Natural killer cell (primary cell): ENCODE measurements around the gene ACTN4. TPM values are rescaled to one million over a fixed set of nuclear protein-coding genes. Genes with fewer than 3 reads are reported as not detected.

Experiments used
- ATAC-seq, 3 donors: fragments of 150-1000 bp in 2 of 3; fragments of 200-7000 bp in 1 of 3; cut with Tn5 transposase; 1 replicate in 1 of 3; 2 replicates in 2 of 3; pipeline ENCODE4 v1.10.0; 2021; ENCODE audit warnings: mild to moderate bottlenecking in 2 of 3, moderate library complexity in 2 of 3
- DNase-seq, 2 donors: peaks; one replicate each; pipeline versions ENCODE4 v3.0.0 to v3.0.0-alpha.2; 2013 to 2021; ENCODE audit warnings: mixed read lengths in 1 of 2
- H3K27ac ChIP-seq: one replicate; pipeline ENCODE4 v1.5.1; 2013; ENCODE audit warnings: mild to moderate bottlenecking, low read length
- H3K27me3 ChIP-seq: one replicate; pipeline ENCODE4 v1.6.1; 2013; ENCODE audit warnings: low read length; ENCODE audit not compliant: control insufficient read depth, insufficient read depth
- H3K36me3 ChIP-seq: one replicate; pipeline ENCODE4 v1.6.1; 2013; ENCODE audit warnings: low read length; ENCODE audit not compliant: control insufficient read depth, insufficient read depth
- H3K4me1 ChIP-seq: one replicate; pipeline ENCODE4 v1.6.1; 2013; ENCODE audit warnings: low read length; ENCODE audit not compliant: control insufficient read depth, insufficient read depth
- H3K4me3 ChIP-seq: one replicate; pipeline ENCODE4 v1.5.1; 2013; ENCODE audit warnings: low read length
- H3K9me3 ChIP-seq: one replicate; pipeline ENCODE4 v1.6.1; 2013; ENCODE audit warnings: low read length; ENCODE audit not compliant: control insufficient read depth, insufficient read depth
- H3K27ac Mint-ChIP-seq, 2 donors: one replicate each; pipeline ENCODE4 v1.8.0; 2022; ENCODE audit warnings: mild to moderate bottlenecking in 2 of 2, mixed read lengths in 2 of 2, moderate library complexity in 1 of 2
- H3K27me3 Mint-ChIP-seq, 2 donors: one replicate each; pipeline ENCODE4 v1.8.0; 2022; ENCODE audit warnings: low read depth in 2 of 2, mixed read lengths in 2 of 2
- H3K36me3 Mint-ChIP-seq: one replicate; pipeline ENCODE4 v1.8.0; 2022; ENCODE audit warnings: mixed read lengths
- H3K4me1 Mint-ChIP-seq, 2 donors: one replicate each; pipeline ENCODE4 v1.8.0; 2022; ENCODE audit warnings: mixed read lengths in 2 of 2
- H3K4me3 Mint-ChIP-seq: one replicate; pipeline ENCODE4 v1.8.0; 2022; ENCODE audit warnings: mild to moderate bottlenecking, moderate library complexity, mixed read lengths
- H3K9me3 Mint-ChIP-seq, 2 donors: one replicate each; pipeline ENCODE4 v1.8.0; 2022; ENCODE audit warnings: mixed read lengths in 2 of 2
- WGBS: methylation state at CpG from one replicate; pipeline ENCODE4 v1.1.7; 2013; ENCODE audit warnings: missing lambda C conversion rate; ENCODE audit not compliant: insufficient coverage; 5-methylcytosine and 5-hydroxymethylcytosine counted together
- intact Hi-C: fragments of 100-400 bp; cut with micrococcal nuclease; formaldehyde crosslinking; loops from one replicate; pipeline ENCODE4 v1.14.2; 2022
- total RNA-seq, 4 donors: library from RNA; stranded (reverse); fragments of 120-200 nt in 1 of 4; gene quantifications; one replicate each; pipeline versions ENCODE4 v1.2.3 to v1.2.4, GENCODE V29; 2013 to 2022
- TF ChIP-seq, protein P1 (sequence below): fragments of 200-600 bp; IDR thresholded peaks from one replicate; pipeline ENCODE4 v1.8.0; 2022; ENCODE audit warnings: antibody characterized with exemption

Gene ACTN4
- total RNA-seq, 3 donors from 2014 or later (not counting 1 experiment from before 2014, with no cell fraction given): 443 to 595 (median 541) TPM

DNA sequence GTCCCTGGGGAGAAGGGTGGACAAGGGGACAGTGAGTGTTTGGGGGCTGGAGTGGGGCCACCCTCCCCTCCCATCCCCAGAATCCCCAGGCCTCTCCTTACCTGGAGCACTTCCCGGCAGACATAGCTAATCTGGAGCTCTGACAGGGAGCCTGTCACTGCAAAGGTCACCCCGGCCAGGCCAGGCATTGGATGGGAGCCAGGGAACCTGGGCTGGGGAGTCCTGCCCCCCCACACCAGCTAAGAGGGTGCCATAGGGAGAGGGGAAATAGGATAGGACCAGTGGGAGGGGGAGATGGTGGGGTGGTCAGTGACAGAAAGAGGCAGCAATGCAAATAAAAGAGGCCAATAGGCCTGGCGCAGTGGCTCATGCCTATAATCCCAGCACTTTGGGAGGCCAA, 33.2 kb upstream of the ACTN4 start:
- peaks cover 29% of the 10 kb centered on the region for H3K36me3 ChIP-seq
- DNase-seq (no peak), ATAC-seq (no peak)
- Mint-ChIP-seq H3K36me3 (no peaks in the 10 kb centered on the region), H3K4me3 (no peak overlapping the region), H3K9me3 (no peaks in the 10 kb centered on the region), H3K27me3 (no peaks in the 10 kb centered on the region), H3K4me1 (peaks cover 29 to 54% of the 10 kb centered on the region in 2 donors), H3K27ac (no peak overlapping the region)
- H3K27ac ChIP-seq: no peak overlapping the region
- H3K4me1 ChIP-seq: peaks cover 42% of the 10 kb centered on the region
- no peaks in the 10 kb centered on the region for H3K9me3 ChIP-seq
- no peak overlapping the region for H3K4me3 ChIP-seq
- H3K27me3 ChIP-seq: no peaks in the 10 kb centered on the region
- intact Hi-C loops: no loop called here
- 92% methylated on average over 3 of the region's 3 CpGs for WGBS
- TF ChIP-seq, protein P1, sequence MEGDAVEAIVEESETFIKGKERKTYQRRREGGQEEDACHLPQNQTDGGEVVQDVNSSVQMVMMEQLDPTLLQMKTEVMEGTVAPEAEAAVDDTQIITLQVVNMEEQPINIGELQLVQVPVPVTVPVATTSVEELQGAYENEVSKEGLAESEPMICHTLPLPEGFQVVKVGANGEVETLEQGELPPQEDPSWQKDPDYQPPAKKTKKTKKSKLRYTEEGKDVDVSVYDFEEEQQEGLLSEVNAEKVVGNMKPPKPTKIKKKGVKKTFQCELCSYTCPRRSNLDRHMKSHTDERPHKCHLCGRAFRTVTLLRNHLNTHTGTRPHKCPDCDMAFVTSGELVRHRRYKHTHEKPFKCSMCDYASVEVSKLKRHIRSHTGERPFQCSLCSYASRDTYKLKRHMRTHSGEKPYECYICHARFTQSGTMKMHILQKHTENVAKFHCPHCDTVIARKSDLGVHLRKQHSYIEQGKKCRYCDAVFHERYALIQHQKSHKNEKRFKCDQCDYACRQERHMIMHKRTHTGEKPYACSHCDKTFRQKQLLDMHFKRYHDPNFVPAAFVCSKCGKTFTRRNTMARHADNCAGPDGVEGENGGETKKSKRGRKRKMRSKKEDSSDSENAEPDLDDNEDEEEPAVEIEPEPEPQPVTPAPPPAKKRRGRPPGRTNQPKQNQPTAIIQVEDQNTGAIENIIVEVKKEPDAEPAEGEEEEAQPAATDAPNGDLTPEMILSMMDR: no peak

DNA sequence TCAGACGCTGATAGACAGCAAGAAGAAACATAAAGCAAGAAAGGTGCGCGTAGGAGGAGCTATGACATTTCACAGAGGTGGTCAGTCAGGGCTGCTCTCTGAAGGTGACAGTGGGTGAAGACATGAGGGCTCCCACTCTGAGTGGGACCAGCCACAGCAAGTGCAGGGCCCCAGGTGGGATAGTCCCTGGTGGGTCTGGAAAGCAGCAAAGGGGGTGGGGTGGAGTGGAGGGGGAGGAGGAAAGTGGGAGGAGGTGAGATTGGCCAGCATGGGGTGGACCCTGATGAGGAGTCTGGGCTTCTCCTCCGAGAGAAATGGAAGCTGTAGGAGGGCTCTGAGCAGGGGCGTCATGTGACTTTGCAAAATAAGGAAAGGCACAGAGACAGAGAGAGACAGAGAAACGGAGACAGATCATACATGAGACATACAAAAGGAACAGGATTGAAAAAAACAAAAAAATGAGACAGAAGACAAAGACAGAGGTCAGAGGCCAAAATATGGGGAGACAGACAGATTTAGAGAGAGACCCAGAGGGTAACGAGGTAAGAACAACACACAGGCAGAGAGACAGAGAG, 32.4 kb upstream of the ACTN4 start:
- Mint-ChIP-seq H3K9me3 (no peaks in the 10 kb centered on the region), H3K27ac (no peak overlapping the region), H3K4me3 (peak overlapping the region; percentile 33), H3K27me3 (no peaks in the 10 kb centered on the region), H3K4me1 (peaks cover 37 to 62% of the 10 kb centered on the region in 2 donors), H3K36me3 (no peaks in the 10 kb centered on the region)
- Histone ChIP-seq H3K27me3 (no peaks in the 10 kb centered on the region), H3K27ac (no peak overlapping the region), H3K4me1 (peaks cover 50% of the 10 kb centered on the region), H3K9me3 (no peaks in the 10 kb centered on the region), H3K4me3 (no peak overlapping the region), H3K36me3 (peaks cover 23% of the 10 kb centered on the region)
- no peak for ATAC-seq
- WGBS: 88% methylated on average over 7 of the region's 7 CpGs
- intact Hi-C loops: no loop called here
- no peak for DNase-seq
- TF ChIP-seq, protein P1: no peak

DNA sequence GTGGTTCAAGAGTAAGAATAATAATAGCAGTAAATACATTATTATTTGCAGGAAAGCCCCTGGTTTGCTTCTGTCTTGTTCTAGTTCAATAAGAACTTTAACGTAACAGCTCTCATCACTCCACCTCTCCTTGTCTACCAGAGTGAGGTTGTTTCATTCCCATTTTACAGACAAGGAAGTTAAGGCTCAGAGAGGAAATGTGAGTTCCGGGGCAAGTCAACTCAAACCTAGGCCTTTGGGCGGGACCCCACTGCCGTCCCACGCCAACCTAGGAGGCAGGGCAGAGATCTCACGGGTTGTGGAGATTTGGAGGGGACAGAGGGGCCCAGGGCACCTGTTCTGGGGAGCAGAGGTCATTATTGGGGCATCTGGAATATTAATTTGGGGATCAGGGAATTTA, 31.2 kb upstream of the ACTN4 start:
- TF ChIP-seq, protein P1: no peak
- Mint-ChIP-seq H3K4me3 (peak overlapping the region; percentile 100), H3K9me3 (no peaks in the 10 kb centered on the region), H3K4me1 (peaks cover 41 to 64% of the 10 kb centered on the region in 2 donors), H3K27me3 (no peaks in the 10 kb centered on the region), H3K36me3 (no peaks in the 10 kb centered on the region), H3K27ac (peak overlapping the region; percentile 98)
- Histone ChIP-seq H3K27ac (peak overlapping the region; percentile 6), H3K4me1 (peaks cover 52% of the 10 kb centered on the region), H3K4me3 (no peak overlapping the region), H3K36me3 (peaks cover 19% of the 10 kb centered on the region), H3K27me3 (no peaks in the 10 kb centered on the region), H3K9me3 (no peaks in the 10 kb centered on the region)
- WGBS: 78% methylated on average over 5 of the region's 6 CpGs
- DNase-seq (peak in 1 of 2 donors; percentile 24), ATAC-seq (no peak)
- intact Hi-C loops: no loop called here

DNA sequence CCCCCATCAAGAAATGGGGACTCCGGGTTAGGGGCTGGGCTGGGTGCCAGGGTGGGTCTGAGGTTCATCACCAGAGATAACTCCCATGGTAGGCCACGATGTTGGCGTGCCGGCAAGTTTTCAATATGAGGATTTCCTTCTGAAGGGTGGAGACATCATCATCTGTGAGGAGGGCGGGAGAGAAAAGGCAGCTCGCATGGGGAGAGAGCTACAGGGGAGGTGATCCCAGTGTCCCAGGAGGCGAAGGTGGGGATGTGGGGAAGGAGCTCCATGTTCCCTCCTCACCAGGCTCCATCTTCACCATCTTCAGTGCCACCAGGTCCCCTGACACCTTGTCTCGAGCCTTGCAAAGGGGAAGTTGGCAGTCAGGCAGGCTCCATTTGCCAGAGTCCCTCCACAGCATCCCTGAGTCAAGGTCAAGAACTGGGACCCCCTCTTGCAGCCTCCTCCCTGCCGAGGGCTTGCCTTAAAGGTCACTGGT, 30.1 kb upstream of the ACTN4 start:
- intact Hi-C loops: no loop called here
- WGBS: 5% methylated on average over 7 of the region's 9 CpGs
- H3K27me3 Mint-ChIP-seq: no peaks in the 10 kb centered on the region
- Histone ChIP-seq H3K36me3 (peaks cover 24% of the 10 kb centered on the region), H3K4me1 (peaks cover 52% of the 10 kb centered on the region), H3K27ac (peak overlapping the region; percentile 76), H3K4me3 (peak overlapping the region; percentile 87), H3K9me3 (no peaks in the 10 kb centered on the region), H3K27me3 (no peaks in the 10 kb centered on the region)
- H3K36me3 Mint-ChIP-seq: no peaks in the 10 kb centered on the region
- peak overlapping the region; percentile 98 for H3K27ac Mint-ChIP-seq
- no peak for ATAC-seq
- H3K4me1 Mint-ChIP-seq: peaks cover 41 to 69% of the 10 kb centered on the region in 2 donors
- TF ChIP-seq, protein P1: no peak
- H3K9me3 Mint-ChIP-seq: no peaks in the 10 kb centered on the region
- peak overlapping the region; percentile 100 for H3K4me3 Mint-ChIP-seq
- peak in 1 of 2 donors; percentile 48 for DNase-seq
